K562 (cell line): Measurements from ENCODE around the gene PRKACA. TPM values are rescaled to one million over a fixed set of nuclear protein-coding genes. Genes with fewer than 3 reads are reported as not detected.

Source experiments
- ATAC-seq: fragments of 200-7000 bp; cut with Tn5 transposase; 3 replicates; pipeline ENCODE4 v1.9.1; 2020; ENCODE audit warnings: moderate library complexity
- BruUV-seq: library from RNA; stranded (reverse); fragments of 400-500 nt; replicated peaks from 2 replicates; lab custom pipeline; 2021; lab: Mats Ljungman, UMichigan
- CTCF ChIA-PET: fragments of 300-600 bp; formaldehyde crosslinking; extraction: SDS; loops from one replicate; lab custom pipeline; 2021; ENCODE audit warnings: low intra/inter-chr PET ratio; lab: Yijun Ruan, JAX
- POLR2A ChIA-PET: fragments of 300-600, 350-650 bp; sonication (Branson Sonifier 250); formaldehyde crosslinking; extraction: SDS; loops from one replicate; lab custom pipeline; 2021; ENCODE audit warnings: antibody characterized with exemption, inconsistent platforms; lab: Yijun Ruan, JAX
- DNase-seq, 4 experiments: peaks; one replicate each; pipeline versions ENCODE4 v3.0.0 to v3.0.0-alpha.2; 2011 to 2018; ENCODE audit warnings: low spot score in 3 of 4, mixed read lengths in 3 of 4; ENCODE audit errors: extremely low read depth in 1 of 4
- FAIRE-seq: peaks from 2 replicates; lab custom pipeline; 2011; peaks lifted over from hg19 to GRCh38; lab: Jason Lieb, UNC
- H2AFZ ChIP-seq: 2 replicates; pipeline ENCODE4 v1.6.0; 2011; ENCODE audit warnings: low read depth, low read length, control low read depth, inconsistent platforms
- H3K27ac ChIP-seq: fragments of 200-600 bp; 3 replicates; pipeline ENCODE4 v1.8.0; 2011; ENCODE audit warnings: low read depth, mild to moderate bottlenecking, control low read depth, inconsistent platforms, low read length, moderate library complexity, mixed read lengths; ENCODE audit errors: extremely low read depth
- H3K27me3 ChIP-seq, 2 experiments: fragments of 300-600 bp in 1 of 2; 2 replicates in 1 of 2; 3 replicates in 1 of 2; pipeline versions ENCODE4 v1.6.0 to v1.8.0; 2011; ENCODE audit warnings: inconsistent platforms in 2 of 2, low read length in 2 of 2, mild to moderate bottlenecking in 1 of 2, mixed read lengths in 1 of 2, moderate library complexity in 1 of 2; ENCODE audit not compliant: control insufficient read depth in 2 of 2, insufficient read depth in 2 of 2
- H3K36me3 ChIP-seq: fragments of 300-600 bp; 3 replicates; pipeline ENCODE4 v1.8.0; 2011; ENCODE audit warnings: mild to moderate bottlenecking, low read length, inconsistent platforms; ENCODE audit not compliant: control insufficient read depth, insufficient read depth
- H3K4me1 ChIP-seq, 2 experiments: fragments of 200-600 bp in 1 of 2; replicated peaks in 1 of 2; 2 replicates in 1 of 2; 3 replicates in 1 of 2; pipeline versions ENCODE4 v1.5.1 to v1.8.0; 2011; ENCODE audit warnings: inconsistent platforms in 2 of 2, low read length in 2 of 2, mild to moderate bottlenecking in 1 of 2, mixed read lengths in 1 of 2, moderate library complexity in 1 of 2; ENCODE audit not compliant: control insufficient read depth in 2 of 2, insufficient read depth in 2 of 2
- H3K4me2 ChIP-seq: 2 replicates; pipeline ENCODE4 v1.6.1; 2011; ENCODE audit warnings: low read length, control low read depth, inconsistent platforms, mixed read lengths; ENCODE audit not compliant: insufficient read depth
- H3K4me3 ChIP-seq: fragments of 200-600 bp; sonication (generic), shearing (Covaris generic); 2 replicates; pipeline ENCODE4 v1.5.1; 2016; ENCODE audit warnings: control low read depth, inconsistent platforms
- H3K79me2 ChIP-seq: fragments of 200-600 bp; 3 replicates; pipeline ENCODE4 v1.8.0; 2011; ENCODE audit warnings: low read length, inconsistent platforms; ENCODE audit not compliant: control insufficient read depth, insufficient read depth
- H3K9ac ChIP-seq, 2 experiments: 2 replicates each; pipeline versions ENCODE4 v1.6.0 to v1.6.1; 2011; ENCODE audit warnings: low read depth in 2 of 2, low read length in 2 of 2, control low read depth in 1 of 2, inconsistent platforms in 1 of 2, mild to moderate bottlenecking in 1 of 2, mixed read lengths in 1 of 2; ENCODE audit not compliant: insufficient read depth in 1 of 2
- H3K9me1 ChIP-seq: one replicate; pipeline ENCODE4 v1.6.0; 2011; ENCODE audit warnings: inconsistent platforms, mild to moderate bottlenecking, low read length, moderate library complexity; ENCODE audit not compliant: control insufficient read depth, insufficient read depth
- H3K9me3 ChIP-seq: replicated peaks from 2 replicates; pipeline ENCODE4 v1.5.1; 2011; ENCODE audit warnings: low read depth, low read length, inconsistent platforms; ENCODE audit not compliant: control insufficient read depth, insufficient read depth
- H4K20me1 ChIP-seq: replicated peaks from 2 replicates; pipeline ENCODE4 v1.6.1; 2011; ENCODE audit warnings: low read length, inconsistent platforms, mixed read lengths; ENCODE audit not compliant: control insufficient read depth, insufficient read depth
- CGGBP1 ChIP-seq: fragments of 250-450 bp; sonication (Bioruptor Pico); IDR thresholded peaks from 2 replicates; pipeline ENCODE4 v1.9.0; 2021; ENCODE audit warnings: mild to moderate bottlenecking
- HNRNPUL1 ChIP-seq: fragments of 200-400 bp; formaldehyde crosslinking; IDR thresholded peaks from 2 replicates; pipeline ENCODE4 v1.6.1; 2017; ENCODE audit warnings: low read length
- MBD1 ChIP-seq: fragments of 250-450 bp; sonication (Bioruptor Pico); IDR thresholded peaks from 2 replicates; pipeline ENCODE4 v1.8.0; 2022; ENCODE audit warnings: inconsistent platforms
- TRIM25 ChIP-seq: fragments of 450-650 bp; IDR thresholded peaks from 2 replicates; pipeline ENCODE4 v1.7.0; 2016; ENCODE audit warnings: borderline replicate concordance
- ZFP1 ChIP-seq: fragments of 450-650 bp; formaldehyde crosslinking; IDR thresholded peaks from 2 replicates; pipeline ENCODE4 v1.4.0; 2020; ENCODE audit warnings: mild to moderate bottlenecking, mixed read lengths
- WGBS: fragments of 100-300 bp; shearing (Covaris generic); methylation state at CpG from one replicate; pipeline ENCODE4 v1.1.6; 2016; ENCODE audit warnings: low coverage, mixed read lengths; ENCODE audit not compliant: insufficient coverage; ENCODE audit errors: missing lambda C conversion rate; 5-methylcytosine and 5-hydroxymethylcytosine counted together
- in situ Hi-C: fragments of 300-500 bp; cut with MboI; formaldehyde crosslinking; loops from 4 replicates; pipeline ENCODE4 v1.15.0; 2018; ENCODE audit warnings: inconsistent platforms, mixed read lengths
- intact Hi-C: fragments of 100-400 bp; cut with micrococcal nuclease; formaldehyde crosslinking; loops from 2 replicates; pipeline ENCODE4 v1.14.2; 2022
- polyA plus RNA-seq, 8 experiments: library from polyadenylated mRNA; depleted of rRNA in 4 of 8; stranded (reverse) in 5 of 8; unstranded in 3 of 8; fragments of >200 nt; fragmentation: Nextera tagmentation in 2 of 8; fragmentation: Illumina TruSeq in 1 of 8; extraction: Ambion mirVana in 2 of 8; extraction: Trizol in 1 of 8; gene quantifications; 2 replicates each; pipeline versions ENCODE4 v1.2.1 to v1.2.3, GENCODE V29; 2011 to 2014; ENCODE audit warnings: inconsistent platforms in 1 of 8, missing spikeins in 1 of 8
- total RNA-seq, 7 experiments: library from RNA; depleted of rRNA in 6 of 7; stranded (reverse); fragments of >200 nt in 6 of 7; fragmentation: Illumina TruSeq in 2 of 7; extraction: Trizol in 2 of 7; gene quantifications; 2 replicates each; pipeline versions ENCODE4 v1.2.1 to v1.2.3, GENCODE V29; 2011 to 2021; ENCODE audit warnings: low replicate concordance in 1 of 7

PRKACA gene
- total and polyA plus RNA-seq, 9 of the 15 experiments (the other 6 are each of a cell fraction or from before 2014, with no cell fraction given), result 1.2 to 63.1 (median 13.0) TPM

GRCh38 chr19:14107581-14108461 is 9.7 kb downstream of the PRKACA start (continued):
- no peak for TF ChIP-seq MBD1 (CRISPR knock-in tag)
- TF ChIP-seq, all 486 proteins: peak for 5

- no peaks in the 10 kb centered on the region for H3K9me1 ChIP-seq
- H3K79me2 ChIP-seq, result no peaks in the 10 kb centered on the region
- DNase-seq (no peak), FAIRE-seq (no peak), ATAC-seq (no peak)
- H3K4me2 ChIP-seq, result no peak overlapping the region
- intact Hi-C loops (no loop called here), in situ Hi-C loops (no loop called here)
- POLR2A ChIA-PET, result no interaction called here
- no TSS peak for BruUV-seq
- no peak overlapping the region for H3K27ac ChIP-seq
- 95% methylated on average over 12 of the region's 16 CpGs for WGBS
- H3K9me3 ChIP-seq, result no peaks in the 10 kb centered on the region
- no peak overlapping the region for H3K9ac ChIP-seq
- CTCF ChIA-PET, result no interaction called here
- H3K27me3 ChIP-seq, result no peaks in the 10 kb centered on the region
- peaks cover 0 to 5% of the 10 kb centered on the region in 2 experiments; a peak in 2 of 5 replicates for H3K4me1 ChIP-seq
- H3K36me3 ChIP-seq, result peaks cover 24% of the 10 kb centered on the region; the same call in 2 of the 3 replicates
- H2AFZ ChIP-seq, result no peak overlapping the region
- H4K20me1 ChIP-seq, result no peaks in the 10 kb centered on the region
- no peak overlapping the region for H3K4me3 ChIP-seq
- TF ChIP-seq TRIM25, result no peak
- TF ChIP-seq ZFP1, result no peak
- no peak for TF ChIP-seq HNRNPUL1
- TF ChIP-seq CGGBP1 (CRISPR knock-in tag), result no peak
Measured at GRCh38 chr19:14106840-14107239, 10.7 kb downstream of the PRKACA start.
